Measurements from ENCODE around the gene BEST4. TPM values are rescaled to one million over a fixed set of nuclear protein-coding genes. Genes with fewer than 3 reads are reported as not detected.

Gene BEST4
- total RNA-seq, 1 experiment from 2014 or later, result not detected

- Histone ChIP-seq H3K27ac (ENCODE audit: low read length) (peak within 1 kb of the TSS; percentile 98), H3K36me3 (ENCODE audit: low read depth, low read length) (peaks cover 7% of the 10 kb centered on the region; the same call in 1 of the 2 replicates), H4K20me1 (ENCODE audit: low read length) (peaks cover 4% of the 10 kb centered on the region; the same call in 1 of the 2 replicates), H3K4me3 (ENCODE audit: low read length) (no peak within 1 kb of the TSS), H3K79me2 (ENCODE audit: low read length) (peaks cover 6% of the 10 kb centered on the region), H3F3A (ENCODE audit: low read length, unreplicated experiment) (peaks cover 5% of the 10 kb centered on the region), H3K9ac (ENCODE audit: low read length) (peak within 1 kb of the TSS; percentile 87), H3K9me2 (replicated peaks; ENCODE audit: low read length) (no peaks in the 10 kb centered on the region), H3K4me1 (ENCODE audit: insufficient read depth, low read length) (peaks cover 45% of the 10 kb centered on the region), H3K27me3 (ENCODE audit: low read length) (no peaks in the 10 kb centered on the region), H3K9me3 (ENCODE audit: low read length) (no peaks in the 10 kb centered on the region), H2AFZ (ENCODE audit: low read length) (0 out of 2 replicates have a peak within 1 kb of the TSS, but pooled peaks have one; percentile 11), H3K4me2 (ENCODE audit: low read length) (peak within 1 kb of the TSS; percentile 66)
- BruUV-seq (replicated peaks), result TSS peak; percentile 88
- ATAC-seq (peak; percentile 7; the same call in 1 of the 2 replicates), DNase-seq (no peak)
- ChIA-PET CTCF (interaction anchor here (0.6 kb wide), 1 partner anchor 13 kb away, joined by 3 read pairs; no protein-coding TSS in a partner anchor), POLR2A (ENCODE audit: unreplicated experiment) (no interaction called here)
- intact Hi-C loops (cut with micrococcal nuclease), result no loop called here
- no peak for TF ChIP-seq EZH2 (IDR thresholded peaks at IDR 0.05; ENCODE audit: low read length, unreplicated experiment)
- TF ChIP-seq, protein P1, sequence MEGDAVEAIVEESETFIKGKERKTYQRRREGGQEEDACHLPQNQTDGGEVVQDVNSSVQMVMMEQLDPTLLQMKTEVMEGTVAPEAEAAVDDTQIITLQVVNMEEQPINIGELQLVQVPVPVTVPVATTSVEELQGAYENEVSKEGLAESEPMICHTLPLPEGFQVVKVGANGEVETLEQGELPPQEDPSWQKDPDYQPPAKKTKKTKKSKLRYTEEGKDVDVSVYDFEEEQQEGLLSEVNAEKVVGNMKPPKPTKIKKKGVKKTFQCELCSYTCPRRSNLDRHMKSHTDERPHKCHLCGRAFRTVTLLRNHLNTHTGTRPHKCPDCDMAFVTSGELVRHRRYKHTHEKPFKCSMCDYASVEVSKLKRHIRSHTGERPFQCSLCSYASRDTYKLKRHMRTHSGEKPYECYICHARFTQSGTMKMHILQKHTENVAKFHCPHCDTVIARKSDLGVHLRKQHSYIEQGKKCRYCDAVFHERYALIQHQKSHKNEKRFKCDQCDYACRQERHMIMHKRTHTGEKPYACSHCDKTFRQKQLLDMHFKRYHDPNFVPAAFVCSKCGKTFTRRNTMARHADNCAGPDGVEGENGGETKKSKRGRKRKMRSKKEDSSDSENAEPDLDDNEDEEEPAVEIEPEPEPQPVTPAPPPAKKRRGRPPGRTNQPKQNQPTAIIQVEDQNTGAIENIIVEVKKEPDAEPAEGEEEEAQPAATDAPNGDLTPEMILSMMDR (conservative IDR thresholded peaks at IDR 0.05; ENCODE audit: low read depth, low read length), result no peak
- no peak for TF ChIP-seq EZH2phosphoT487 (IDR thresholded peaks at IDR 0.05; ENCODE audit: borderline replicate concordance, low read length)
Measured at GRCh38 chr1:44806704-44807363, 18.9 kb upstream of the BEST4 start, which contains the start of gene DYNLT4. Gene DYNLT4 (minus strand): TSS chr1:44807351. CDS start chr1:44806668, 683 bp downstream.

GRCh38 chr1:44806025-44806703 is 18.2 kb upstream of the BEST4 start:
- peaks cover 47% of the 10 kb centered on the region for H3K4me1 ChIP-seq (ENCODE audit: insufficient read depth, low read length)
- BruUV-seq (replicated peaks), result no TSS peak
- H3K4me2 ChIP-seq (ENCODE audit: low read length), result peak overlapping the region; percentile 40

More at GRCh38 chr1:44806025-44806703, 18.2 kb upstream of the BEST4 start:
- TF ChIP-seq, protein P1 (conservative IDR thresholded peaks at IDR 0.05; ENCODE audit: low read depth, low read length), result no peak; the same call in 1 of the 2 replicates
- no peak for TF ChIP-seq EZH2phosphoT487 (IDR thresholded peaks at IDR 0.05; ENCODE audit: borderline replicate concordance, low read length)
- TF ChIP-seq EZH2 (IDR thresholded peaks at IDR 0.05; ENCODE audit: low read length, unreplicated experiment), result no peak
- intact Hi-C loops (cut with micrococcal nuclease), result no loop called here
- H3K9me2 ChIP-seq (replicated peaks; ENCODE audit: low read length), result no peaks in the 10 kb centered on the region
- peaks cover 13% of the 10 kb centered on the region for H3K79me2 ChIP-seq (ENCODE audit: low read length)
- ChIA-PET POLR2A (ENCODE audit: unreplicated experiment) (no interaction called here), CTCF (interaction anchor here (0.6 kb wide), 1 partner anchor 13 kb away, joined by 3 read pairs; no protein-coding TSS in a partner anchor)
- H3K27ac ChIP-seq (ENCODE audit: low read length), result peak overlapping the region; percentile 98
- no peak overlapping the region for H3K4me3 ChIP-seq (ENCODE audit: low read length)
- no peaks in the 10 kb centered on the region for H3K9me3 ChIP-seq (ENCODE audit: low read length)
- H3F3A ChIP-seq (ENCODE audit: low read length, unreplicated experiment), result peaks cover 5% of the 10 kb centered on the region
- ATAC-seq (no peak), DNase-seq (no peak)
- H4K20me1 ChIP-seq (ENCODE audit: low read length), result peaks cover 6% of the 10 kb centered on the region; the same call in 1 of the 2 replicates
- no peaks in the 10 kb centered on the region for H3K27me3 ChIP-seq (ENCODE audit: low read length)
- peak overlapping the region; percentile 87 for H3K9ac ChIP-seq (ENCODE audit: low read length)
- H2AFZ ChIP-seq (ENCODE audit: low read length), result no peak overlapping the region
- peaks cover 7% of the 10 kb centered on the region; the same call in 1 of the 2 replicates for H3K36me3 ChIP-seq (ENCODE audit: low read depth, low read length)
